GM23338 (cell line): ENCODE data around the gene LAMTOR1. TPM values are rescaled to one million over a fixed set of nuclear protein-coding genes. Genes with fewer than 3 reads are reported as not detected.

Experiments used
- ATAC-seq: fragments of 200-7000 bp; cut with Tn5 transposase; 3 replicates; pipeline ENCODE4 v1.9.1; 2020
- DNase-seq: peaks from one replicate; pipeline ENCODE4 v3.0.0-alpha.2; 2015; ENCODE audit warnings: low spot score
- H2AFZ ChIP-seq: fragments of 200-600 bp; sonication (generic); 2 replicates; pipeline ENCODE4 v1.8.0; 2016; ENCODE audit warnings: antibody characterized with exemption, mild to moderate bottlenecking, moderate library complexity
- H3F3A ChIP-seq: fragments of 200-600 bp; sonication (generic); replicated peaks from 2 replicates; pipeline ENCODE4 v1.8.0; 2017; ENCODE audit warnings: antibody characterized with exemption, mixed run types, low read depth
- H3K27ac ChIP-seq: fragments of 200-600 bp; sonication (generic); 2 replicates; pipeline ENCODE4 v1.6.1; 2016; ENCODE audit warnings: low read depth
- H3K27me3 ChIP-seq: fragments of 200-600 bp; sonication (generic); 2 replicates; pipeline ENCODE4 v1.8.0; 2016; ENCODE audit warnings: mild to moderate bottlenecking, mixed run types, moderate library complexity; ENCODE audit not compliant: insufficient read depth
- H3K36me3 ChIP-seq: fragments of 200-600 bp; sonication (generic); 2 replicates; pipeline ENCODE4 v1.8.0; 2016; ENCODE audit warnings: mild to moderate bottlenecking; ENCODE audit not compliant: insufficient read depth
- H3K4me1 ChIP-seq: fragments of 200-600 bp; sonication (generic); 2 replicates; pipeline ENCODE4 v1.8.0; 2016; ENCODE audit warnings: mild to moderate bottlenecking, moderate library complexity; ENCODE audit not compliant: insufficient read depth
- H3K4me2 ChIP-seq: fragments of 200-600 bp; sonication (generic); 2 replicates; pipeline ENCODE4 v1.7.1; 2017; ENCODE audit warnings: mixed run types
- H3K4me3 ChIP-seq: fragments of 200-600 bp; sonication (generic); 2 replicates; pipeline ENCODE4 v1.6.1; 2016; ENCODE audit warnings: mixed run types
- H3K79me2 ChIP-seq: fragments of 200-600 bp; sonication (generic); replicated peaks from 2 replicates; pipeline ENCODE4 v1.8.0; 2017; ENCODE audit warnings: mild to moderate bottlenecking; ENCODE audit not compliant: insufficient read depth
- H3K9me2 ChIP-seq: fragments of 200-600 bp; sonication (generic); 2 replicates; pipeline ENCODE4 v1.8.0; 2017; ENCODE audit not compliant: insufficient read depth
- H4K20me1 ChIP-seq: fragments of 200-600 bp; sonication (generic); replicated peaks from 2 replicates; pipeline ENCODE4 v1.8.0; 2017; ENCODE audit warnings: mild to moderate bottlenecking; ENCODE audit not compliant: insufficient read depth
- H3K27ac Mint-ChIP-seq: 2 replicates; pipeline ENCODE4 v1.8.0; 2020; ENCODE audit warnings: inconsistent platforms, mild to moderate bottlenecking, moderate library complexity, mixed read lengths
- H3K27me3 Mint-ChIP-seq: 3 replicates; pipeline ENCODE4 v1.8.0; 2022; ENCODE audit warnings: low read depth, mild to moderate bottlenecking, moderate library complexity, mixed read lengths, inconsistent platforms; ENCODE audit not compliant: insufficient read depth, poor library complexity
- H3K36me3 Mint-ChIP-seq: 3 replicates; pipeline ENCODE4 v1.8.0; 2021; ENCODE audit warnings: low read depth, mild to moderate bottlenecking, inconsistent platforms, moderate library complexity, mixed read lengths
- H3K4me1 Mint-ChIP-seq: 3 replicates; pipeline ENCODE4 v1.8.0; 2020; ENCODE audit warnings: mild to moderate bottlenecking, inconsistent platforms, mixed read lengths
- H3K4me3 Mint-ChIP-seq: 3 replicates; pipeline ENCODE4 v1.8.0; 2021; ENCODE audit warnings: moderate library complexity, mild to moderate bottlenecking, inconsistent platforms, mixed read lengths
- H3K9me3 Mint-ChIP-seq: 3 replicates; pipeline ENCODE4 v1.8.0; 2020; ENCODE audit warnings: moderate library complexity, mild to moderate bottlenecking, inconsistent platforms, mixed read lengths
- CREB1 ChIP-seq: fragments of 250-450 bp; sonication (Bioruptor Pico); IDR thresholded peaks from 2 replicates; pipeline ENCODE4 v1.5.0; 2020; ENCODE audit warnings: low read depth, mild to moderate bottlenecking, moderate library complexity
- EZH2 ChIP-seq: fragments of 200-600 bp; sonication (generic); IDR thresholded peaks from one replicate; pipeline ENCODE4 v1.8.0; 2017; ENCODE audit warnings: antibody characterized with exemption, mild to moderate bottlenecking, low read depth; ENCODE audit not compliant: unreplicated experiment
- NANOG ChIP-seq: IDR thresholded peaks from 2 replicates; pipeline ENCODE4 v1.6.1; 2016; ENCODE audit warnings: antibody characterized with exemption, borderline replicate concordance
- STAT1 ChIP-seq: IDR thresholded peaks from one replicate; pipeline ENCODE4 v1.6.1; 2016; ENCODE audit warnings: antibody characterized with exemption; ENCODE audit not compliant: unreplicated experiment
- ZNF114 ChIP-seq: fragments of 250-450 bp; sonication (Bioruptor Pico); IDR thresholded peaks from 2 replicates; pipeline ENCODE4 v1.5.0; 2020; ENCODE audit warnings: mild to moderate bottlenecking, moderate library complexity
- polyA plus RNA-seq: library from polyadenylated mRNA; unstranded; fragments of >200 nt; fragmentation: Nextera tagmentation; extraction: Ambion mirVana; gene quantifications from 2 replicates; pipeline ENCODE4 v1.2.1, GENCODE V29; 2016
- total RNA-seq: library from RNA; depleted of rRNA; stranded (reverse); fragments of >200 nt; shearing (Covaris generic); gene quantifications from 2 replicates; pipeline ENCODE4 v1.2.3, GENCODE V29; 2014
- TF ChIP-seq, protein P1 (sequence below): IDR thresholded peaks from one replicate; pipeline ENCODE4 v1.6.1; 2018; ENCODE audit warnings: antibody characterized with exemption; ENCODE audit not compliant: unreplicated experiment
- TF ChIP-seq, protein P2 (sequence below): IDR thresholded peaks from 2 replicates; pipeline ENCODE4 v1.6.1; 2016; ENCODE audit warnings: antibody characterized with exemption

Gene LAMTOR1
- total and polyA plus RNA-seq, 2 experiments from 2014 or later: 112 to 157 TPM

DNA sequence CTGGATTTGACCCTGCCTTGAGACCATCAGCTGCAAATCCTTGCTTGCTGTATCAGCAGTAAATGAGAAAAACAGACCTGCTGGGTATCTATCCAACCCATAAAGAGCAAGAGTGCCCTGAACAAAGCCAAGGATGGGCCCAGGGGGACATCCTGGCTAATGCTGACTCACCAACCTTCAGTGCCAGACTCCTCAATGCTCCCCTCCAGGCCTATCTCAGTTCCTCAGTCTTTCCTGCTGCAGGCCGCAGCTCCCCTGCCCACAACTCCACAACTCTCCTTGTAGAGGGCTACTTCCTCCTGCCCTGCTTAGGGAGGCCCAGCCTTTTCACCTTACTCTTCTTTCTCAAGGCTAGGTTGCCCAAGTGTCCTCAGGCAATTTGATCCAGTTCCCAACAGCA, 2.6 kb downstream of the LAMTOR1 start:
- no peak for TF ChIP-seq STAT1
- no peak for TF ChIP-seq CREB1 (CRISPR knock-in tag)
- no peak for TF ChIP-seq ZNF114 (CRISPR knock-in tag)
- Histone ChIP-seq H3K79me2 (peaks cover 29% of the 10 kb centered on the region), H3K4me1 (peaks cover 6% of the 10 kb centered on the region; the same call in 1 of the 2 replicates), H2AFZ (no peak overlapping the region), H3K36me3 (peaks cover 5% of the 10 kb centered on the region; the same call in 1 of the 2 replicates), H3K27ac (no peak overlapping the region), H3F3A (peaks cover 9% of the 10 kb centered on the region; the same call in 1 of the 2 replicates), H4K20me1 (peaks cover 3% of the 10 kb centered on the region), H3K9me2 (no peaks in the 10 kb centered on the region), H3K27me3 (no peaks in the 10 kb centered on the region), H3K4me3 (no peak overlapping the region), H3K4me2 (no peak overlapping the region)
- no peak for ATAC-seq
- Mint-ChIP-seq H3K27ac (peak overlapping the region; percentile 82), H3K27me3 (peaks cover 14% of the 10 kb centered on the region), H3K36me3 (peaks cover 45% of the 10 kb centered on the region), H3K9me3 (no peaks in the 10 kb centered on the region; the same call in 1 of the 3 replicates), H3K4me1 (peaks cover 29% of the 10 kb centered on the region), H3K4me3 (no peak overlapping the region)
- no peak for DNase-seq

DNA sequence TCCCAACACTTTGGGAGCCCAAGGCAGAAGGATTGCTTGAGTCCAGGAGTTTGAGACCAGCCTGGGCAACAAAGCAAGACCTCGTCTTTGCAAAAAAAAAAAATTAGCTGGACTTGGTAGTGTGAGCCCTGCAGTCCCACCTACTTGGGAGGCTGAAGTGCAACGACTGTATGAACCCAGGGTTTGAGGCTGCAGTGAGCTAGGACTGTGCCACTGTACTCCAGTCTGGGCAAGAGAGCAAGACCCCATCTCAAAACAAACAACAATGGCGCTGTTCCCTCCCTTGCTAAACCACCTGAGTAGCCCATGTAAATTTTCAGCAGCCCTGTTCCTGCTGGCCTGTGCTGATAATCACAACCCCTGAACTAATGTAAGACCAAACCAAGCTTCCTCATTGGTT, 3.1 kb downstream of the LAMTOR1 start:
- H3K27me3 ChIP-seq: no peaks in the 10 kb centered on the region
- peaks cover 9% of the 10 kb centered on the region; the same call in 1 of the 2 replicates for H3F3A ChIP-seq
- H3K4me2 ChIP-seq: no peak overlapping the region
- H3K4me3 ChIP-seq: no peak overlapping the region
- no peak overlapping the region for H3K4me3 Mint-ChIP-seq
- no peak for ATAC-seq
- peaks cover 49% of the 10 kb centered on the region for H3K36me3 Mint-ChIP-seq
- H3K79me2 ChIP-seq: peaks cover 29% of the 10 kb centered on the region
- no peak for TF ChIP-seq NANOG
- TF ChIP-seq, protein P1, sequence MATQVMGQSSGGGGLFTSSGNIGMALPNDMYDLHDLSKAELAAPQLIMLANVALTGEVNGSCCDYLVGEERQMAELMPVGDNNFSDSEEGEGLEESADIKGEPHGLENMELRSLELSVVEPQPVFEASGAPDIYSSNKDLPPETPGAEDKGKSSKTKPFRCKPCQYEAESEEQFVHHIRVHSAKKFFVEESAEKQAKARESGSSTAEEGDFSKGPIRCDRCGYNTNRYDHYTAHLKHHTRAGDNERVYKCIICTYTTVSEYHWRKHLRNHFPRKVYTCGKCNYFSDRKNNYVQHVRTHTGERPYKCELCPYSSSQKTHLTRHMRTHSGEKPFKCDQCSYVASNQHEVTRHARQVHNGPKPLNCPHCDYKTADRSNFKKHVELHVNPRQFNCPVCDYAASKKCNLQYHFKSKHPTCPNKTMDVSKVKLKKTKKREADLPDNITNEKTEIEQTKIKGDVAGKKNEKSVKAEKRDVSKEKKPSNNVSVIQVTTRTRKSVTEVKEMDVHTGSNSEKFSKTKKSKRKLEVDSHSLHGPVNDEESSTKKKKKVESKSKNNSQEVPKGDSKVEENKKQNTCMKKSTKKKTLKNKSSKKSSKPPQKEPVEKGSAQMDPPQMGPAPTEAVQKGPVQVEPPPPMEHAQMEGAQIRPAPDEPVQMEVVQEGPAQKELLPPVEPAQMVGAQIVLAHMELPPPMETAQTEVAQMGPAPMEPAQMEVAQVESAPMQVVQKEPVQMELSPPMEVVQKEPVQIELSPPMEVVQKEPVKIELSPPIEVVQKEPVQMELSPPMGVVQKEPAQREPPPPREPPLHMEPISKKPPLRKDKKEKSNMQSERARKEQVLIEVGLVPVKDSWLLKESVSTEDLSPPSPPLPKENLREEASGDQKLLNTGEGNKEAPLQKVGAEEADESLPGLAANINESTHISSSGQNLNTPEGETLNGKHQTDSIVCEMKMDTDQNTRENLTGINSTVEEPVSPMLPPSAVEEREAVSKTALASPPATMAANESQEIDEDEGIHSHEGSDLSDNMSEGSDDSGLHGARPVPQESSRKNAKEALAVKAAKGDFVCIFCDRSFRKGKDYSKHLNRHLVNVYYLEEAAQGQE: no peak
- TF ChIP-seq EZH2: no peak
- TF ChIP-seq, protein P2, sequence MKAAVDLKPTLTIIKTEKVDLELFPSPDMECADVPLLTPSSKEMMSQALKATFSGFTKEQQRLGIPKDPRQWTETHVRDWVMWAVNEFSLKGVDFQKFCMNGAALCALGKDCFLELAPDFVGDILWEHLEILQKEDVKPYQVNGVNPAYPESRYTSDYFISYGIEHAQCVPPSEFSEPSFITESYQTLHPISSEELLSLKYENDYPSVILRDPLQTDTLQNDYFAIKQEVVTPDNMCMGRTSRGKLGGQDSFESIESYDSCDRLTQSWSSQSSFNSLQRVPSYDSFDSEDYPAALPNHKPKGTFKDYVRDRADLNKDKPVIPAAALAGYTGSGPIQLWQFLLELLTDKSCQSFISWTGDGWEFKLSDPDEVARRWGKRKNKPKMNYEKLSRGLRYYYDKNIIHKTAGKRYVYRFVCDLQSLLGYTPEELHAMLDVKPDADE: no peak
- no peak for TF ChIP-seq CREB1 (CRISPR knock-in tag)
- H3K4me1 Mint-ChIP-seq: peaks cover 29% of the 10 kb centered on the region
- peak overlapping the region; percentile 82; the same call in 1 of the 2 replicates for H3K27ac Mint-ChIP-seq
- peaks cover 17% of the 10 kb centered on the region for H3K27me3 Mint-ChIP-seq
- H3K36me3 ChIP-seq: peaks cover 5% of the 10 kb centered on the region; the same call in 1 of the 2 replicates
- H4K20me1 ChIP-seq: peaks cover 3% of the 10 kb centered on the region
- H3K27ac ChIP-seq: no peak overlapping the region
- peaks cover 6% of the 10 kb centered on the region; the same call in 1 of the 2 replicates for H3K4me1 ChIP-seq
- H3K9me3 Mint-ChIP-seq: no peaks in the 10 kb centered on the region; the same call in 1 of the 3 replicates
- no peak for DNase-seq
- no peaks in the 10 kb centered on the region for H3K9me2 ChIP-seq
- H2AFZ ChIP-seq: no peak overlapping the region
